OCI-LY7 (cell line): ENCODE measurements around the gene KIZ. TPM values are rescaled to one million over a fixed set of nuclear protein-coding genes. Genes with fewer than 3 reads are reported as not detected.

Experiments
- BruUV-seq: library from RNA; stranded (reverse); fragments of 400-500 nt; replicated peaks from 2 replicates; lab custom pipeline; 2021; lab: Mats Ljungman, UMichigan
- CTCF ChIA-PET: fragments of 300-600 bp; sonication (Branson Sonifier 250); formaldehyde crosslinking; loops from one replicate; lab custom pipeline; 2022; ENCODE audit warnings: antibody characterized with exemption; ENCODE audit not compliant: unreplicated experiment; lab: Charles Lee
- POLR2A ChIA-PET: fragments of 300-600 bp; sonication (Branson Sonifier 250); formaldehyde crosslinking; loops from one replicate; lab custom pipeline; 2022; ENCODE audit warnings: antibody characterized with exemption; lab: Charles Lee
- DNase-seq: peaks from one replicate; pipeline ENCODE4 v3.0.0-alpha.2; 2015; ENCODE audit warnings: low spot score
- H2AFZ ChIP-seq: fragments of 200-600 bp; sonication (generic), shearing (Covaris generic); 2 replicates; pipeline ENCODE4 v1.6.1; 2014; ENCODE audit warnings: mild to moderate bottlenecking, antibody characterized with exemption, low read length, moderate library complexity
- H3K27ac ChIP-seq: fragments of 200-600 bp; sonication (generic); 2 replicates; pipeline ENCODE4 v1.5.1; 2014; ENCODE audit warnings: mixed run types, low read depth, mild to moderate bottlenecking, moderate library complexity, low read length, inconsistent platforms; ENCODE audit not compliant: poor library complexity, severe bottlenecking
- H3K36me3 ChIP-seq: fragments of 200-600 bp; sonication (generic); 2 replicates; pipeline ENCODE4 v1.6.1; 2014; ENCODE audit warnings: mild to moderate bottlenecking, antibody characterized with exemption, low read length, moderate library complexity, mixed read lengths; ENCODE audit not compliant: insufficient read depth
- H3K4me1 ChIP-seq: fragments of 200-600 bp; sonication (generic); 2 replicates; pipeline ENCODE4 v1.5.1; 2014; ENCODE audit warnings: mild to moderate bottlenecking, low read length; ENCODE audit not compliant: insufficient read depth, poor library complexity, severe bottlenecking
- H3K4me2 ChIP-seq: fragments of 200-600 bp; sonication (generic); 2 replicates; pipeline ENCODE4 v1.6.1; 2014; ENCODE audit warnings: mild to moderate bottlenecking, low read length
- H3K4me3 ChIP-seq: fragments of 200-600 bp; sonication (generic); 2 replicates; pipeline ENCODE4 v1.5.1; 2014; ENCODE audit warnings: mild to moderate bottlenecking, low read depth, low read length; ENCODE audit not compliant: poor library complexity, severe bottlenecking
- H3K79me2 ChIP-seq: fragments of 200-600 bp; sonication (generic); 2 replicates; pipeline ENCODE4 v1.6.1; 2016; ENCODE audit warnings: low read depth, mild to moderate bottlenecking, low read length, moderate library complexity, mixed read lengths; ENCODE audit not compliant: insufficient read depth
- H3K9me2 ChIP-seq: fragments of 200-600 bp; sonication (generic); 2 replicates; pipeline ENCODE4 v1.6.1; 2016; ENCODE audit warnings: mild to moderate bottlenecking, low read length, mixed read lengths; ENCODE audit not compliant: insufficient read depth
- H3K9me3 ChIP-seq: fragments of 200-600 bp; sonication (generic); 2 replicates; pipeline ENCODE4 v1.6.1; 2014; ENCODE audit warnings: mild to moderate bottlenecking, mixed run types, low read length, mixed read lengths
- H4K20me1 ChIP-seq: fragments of 200-600 bp; sonication (generic); 2 replicates; pipeline ENCODE4 v1.6.1; 2014; ENCODE audit warnings: mild to moderate bottlenecking, antibody characterized with exemption, low read length, moderate library complexity, mixed read lengths; ENCODE audit not compliant: insufficient read depth
- CTCF ChIP-seq: fragments of 200-600 bp; sonication (generic); conservative IDR thresholded peaks from 2 replicates; pipeline ENCODE4 v1.5.1; 2014; ENCODE audit warnings: mild to moderate bottlenecking, antibody characterized with exemption, low read length, moderate library complexity, mixed read lengths
- EZH2phosphoT487 ChIP-seq: fragments of 200-600 bp; sonication (generic); IDR thresholded peaks from 2 replicates; pipeline ENCODE4 v1.6.1; 2018; ENCODE audit warnings: low read depth, borderline replicate concordance, mild to moderate bottlenecking, mixed run types, antibody characterized with exemption, low read length, moderate library complexity, mixed read lengths
- intact Hi-C: fragments of 100-400 bp; cut with micrococcal nuclease; formaldehyde crosslinking; loops from one replicate; pipeline ENCODE4 v1.10.0; 2022; ENCODE audit not compliant: unreplicated experiment
- total RNA-seq, 2 experiments: library from RNA; depleted of rRNA in 1 of 2; stranded (reverse); fragments of >200 nt in 1 of 2; shearing (Covaris generic) in 1 of 2; gene quantifications; 2 replicates each; pipeline ENCODE4 v1.2.3, GENCODE V29; 2014 to 2022

The KIZ gene
- total RNA-seq, 2 experiments from 2014 or later = 16.0 to 23.7 TPM

GRCh38 chr20:21159658-21160380, 33.9 kb downstream of the KIZ start:
- Histone ChIP-seq H3K27ac (no peak overlapping the region), H3K9me2 (no peaks in the 10 kb centered on the region), H4K20me1 (no peaks in the 10 kb centered on the region), H3K9me3 (no peaks in the 10 kb centered on the region), H3K79me2 (no peaks in the 10 kb centered on the region), H3K4me1 (peaks cover 29% of the 10 kb centered on the region), H3K4me2 (peak overlapping the region; percentile 30), H2AFZ (peak overlapping the region; percentile 24; the same call in 1 of the 2 replicates), H3K36me3 (peaks cover 9% of the 10 kb centered on the region), H3K4me3 (no peak overlapping the region)
- ChIA-PET POLR2A (no interaction called here), CTCF (no interaction called here)
- no peak for TF ChIP-seq EZH2phosphoT487
- TF ChIP-seq CTCF = no peak
- intact Hi-C loops = no loop called here
- peak; percentile 36 for DNase-seq
- no TSS peak for BruUV-seq

GRCh38 chr20:21161926-21162325, 36.0 kb downstream of the KIZ start:
- Histone ChIP-seq H3K4me2 (no peak overlapping the region), H3K9me2 (no peaks in the 10 kb centered on the region), H3K27ac (no peak overlapping the region), H2AFZ (no peak overlapping the region), H4K20me1 (no peaks in the 10 kb centered on the region), H3K79me2 (no peaks in the 10 kb centered on the region), H3K4me3 (no peak overlapping the region), H3K9me3 (no peaks in the 10 kb centered on the region), H3K36me3 (peaks cover 6% of the 10 kb centered on the region), H3K4me1 (peaks cover 34% of the 10 kb centered on the region)
- TF ChIP-seq CTCF (no peak), EZH2phosphoT487 (no peak)
- intact Hi-C loops = no loop called here
- CTCF ChIA-PET = no interaction called here
- no peak for DNase-seq
- POLR2A ChIA-PET = no interaction called here
- no TSS peak for BruUV-seq

GRCh38 chr20:21162631-21163030, 36.7 kb downstream of the KIZ start:
- Histone ChIP-seq H3K4me3 (no peak overlapping the region), H2AFZ (no peak overlapping the region), H3K9me3 (no peaks in the 10 kb centered on the region), H3K4me1 (peaks cover 37% of the 10 kb centered on the region), H3K4me2 (no peak overlapping the region), H4K20me1 (no peaks in the 10 kb centered on the region), H3K79me2 (no peaks in the 10 kb centered on the region), H3K27ac (no peak overlapping the region), H3K9me2 (no peaks in the 10 kb centered on the region), H3K36me3 (peaks cover 6% of the 10 kb centered on the region)
- ChIA-PET POLR2A (interaction anchor here (0.6 kb wide), 1 partner anchor 493 kb away, joined by 4 read pairs; no protein-coding TSS in a partner anchor), CTCF (no interaction called here)
- TF ChIP-seq EZH2phosphoT487 (no peak), CTCF (no peak)
- BruUV-seq = no TSS peak
- intact Hi-C loops = no loop called here
- no peak for DNase-seq
